GM18951 (cell line): ENCODE data around the gene ALDH1A3.

Source experiments
- POLR2A ChIP-seq: IDR thresholded peaks from 4 replicates; pipeline ENCODE4 v1.6.1; 2011; ENCODE audit warnings: mild to moderate bottlenecking; ENCODE audit not compliant: insufficient read length, insufficient read depth; ENCODE audit errors: extremely low read depth
- in situ Hi-C: fragments of 300-500 bp; cut with MboI; formaldehyde crosslinking; loops from one replicate; pipeline ENCODE4 v1.12.0; 2022; ENCODE audit warnings: low sequenced_read_pairs, mixed read lengths, inconsistent platforms; ENCODE audit not compliant: unreplicated experiment

Gene ALDH1A3

DNA sequence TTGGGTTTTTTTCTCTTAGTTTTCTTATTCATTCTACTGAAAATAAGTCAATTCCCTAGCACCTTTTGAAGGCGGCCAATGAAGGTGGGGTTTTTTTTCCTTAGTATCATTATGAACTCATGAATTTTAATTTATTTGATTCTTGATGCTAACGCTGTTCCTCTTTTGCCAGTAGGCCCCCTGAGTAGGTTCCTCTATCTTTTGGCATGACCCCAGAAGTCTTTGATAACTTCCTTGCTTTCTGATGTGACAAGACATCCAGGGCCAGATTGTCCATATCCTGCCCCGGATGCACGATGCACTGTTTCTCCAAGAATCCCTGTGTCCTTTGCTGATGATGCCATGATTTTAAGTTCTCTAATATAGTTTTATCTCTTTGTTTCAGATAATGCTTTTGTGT is 60.2 kb downstream of the ALDH1A3 start:
- in situ Hi-C loops = no loop called here
- no peak for TF ChIP-seq POLR2A

DNA sequence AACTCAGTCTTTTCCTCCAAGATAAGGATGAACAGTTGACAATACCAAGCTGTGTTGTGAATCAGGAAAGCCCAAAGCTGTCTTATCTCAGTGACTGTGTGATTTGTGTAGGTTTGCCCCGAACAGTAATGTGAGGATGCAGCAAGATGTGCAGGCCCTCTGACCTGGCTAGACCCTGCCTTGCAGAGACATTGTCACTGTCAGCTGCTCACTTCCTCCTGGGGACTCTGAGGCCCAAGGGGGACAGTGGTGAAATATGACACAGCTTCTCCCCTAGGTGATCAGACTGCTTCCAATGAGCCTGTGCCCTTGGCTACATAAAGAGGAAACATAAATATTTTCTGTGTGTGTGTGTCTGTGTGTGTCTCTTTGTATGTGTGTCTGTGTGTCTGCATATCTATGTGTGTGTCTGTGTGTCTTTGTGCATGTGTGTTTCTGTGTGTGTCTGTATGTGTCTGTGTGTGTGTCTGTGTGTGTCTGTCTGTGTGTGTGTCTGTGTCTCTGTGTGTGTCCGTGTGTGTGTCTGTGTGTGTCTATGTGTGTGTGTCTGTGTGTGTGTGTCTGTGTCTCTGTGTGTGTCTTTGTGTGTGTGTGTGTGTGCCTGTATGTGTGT is 61.2 kb downstream of the ALDH1A3 start:
- no peak for TF ChIP-seq POLR2A
- in situ Hi-C loops = no loop called here

DNA sequence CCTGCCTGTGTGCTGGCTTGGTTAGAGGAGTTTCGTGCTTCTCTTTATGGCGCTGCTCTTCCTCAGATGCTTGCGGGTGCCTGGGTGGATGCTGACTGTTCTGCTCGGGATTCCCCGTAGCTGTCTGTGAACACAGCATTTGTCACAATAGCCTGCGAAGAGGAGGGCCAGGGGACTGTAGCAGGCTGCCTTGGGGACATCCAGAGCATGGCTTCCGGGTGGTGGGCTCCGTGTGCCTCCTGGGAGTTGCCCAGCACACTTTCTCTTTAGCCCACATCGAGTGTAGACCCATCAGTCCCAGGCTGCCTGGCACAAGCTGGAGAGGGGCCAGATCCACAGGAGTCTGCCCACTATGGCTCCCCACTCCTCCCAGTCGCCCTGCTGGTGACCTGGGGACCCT is 61.9 kb downstream of the ALDH1A3 start:
- no peak for TF ChIP-seq POLR2A
- in situ Hi-C loops = no loop called here

DNA sequence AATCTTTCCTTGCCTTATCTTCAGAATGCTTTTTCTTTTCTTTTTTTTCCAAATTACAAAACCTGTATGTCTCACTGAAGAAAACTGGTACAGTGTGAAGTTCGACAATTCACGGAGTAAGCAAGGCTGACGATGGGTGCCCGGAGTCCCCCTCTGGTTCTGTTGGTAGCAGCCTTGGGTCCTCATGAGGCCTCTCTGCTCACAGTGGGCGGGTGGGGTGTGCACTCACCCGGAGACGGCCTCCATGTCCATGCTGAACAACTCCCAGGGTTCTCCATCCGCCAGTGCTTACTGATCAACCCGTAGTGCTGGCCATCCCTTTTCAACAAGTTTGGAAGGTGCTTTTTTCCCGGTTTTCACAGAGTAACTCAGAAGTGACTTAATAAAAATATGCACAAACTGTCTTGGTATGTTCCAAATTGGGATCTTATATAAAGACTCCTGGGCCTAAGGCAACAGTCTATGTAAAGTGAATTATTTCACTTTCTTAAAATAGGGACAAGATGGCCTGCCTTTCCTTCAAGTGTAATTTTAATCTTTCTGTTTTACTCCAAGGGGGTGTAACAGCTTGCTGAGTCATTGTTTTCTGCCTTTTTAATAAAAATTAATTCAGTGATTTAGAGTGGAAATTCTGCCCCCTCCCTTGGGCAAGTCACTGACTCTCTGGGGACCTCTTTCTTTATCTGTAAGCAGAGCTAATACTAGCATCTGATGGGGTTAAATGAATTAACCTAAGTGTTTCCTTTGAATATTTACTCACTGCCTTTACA is 63.2 kb downstream of the ALDH1A3 start:
- in situ Hi-C loops = no loop called here

DNA sequence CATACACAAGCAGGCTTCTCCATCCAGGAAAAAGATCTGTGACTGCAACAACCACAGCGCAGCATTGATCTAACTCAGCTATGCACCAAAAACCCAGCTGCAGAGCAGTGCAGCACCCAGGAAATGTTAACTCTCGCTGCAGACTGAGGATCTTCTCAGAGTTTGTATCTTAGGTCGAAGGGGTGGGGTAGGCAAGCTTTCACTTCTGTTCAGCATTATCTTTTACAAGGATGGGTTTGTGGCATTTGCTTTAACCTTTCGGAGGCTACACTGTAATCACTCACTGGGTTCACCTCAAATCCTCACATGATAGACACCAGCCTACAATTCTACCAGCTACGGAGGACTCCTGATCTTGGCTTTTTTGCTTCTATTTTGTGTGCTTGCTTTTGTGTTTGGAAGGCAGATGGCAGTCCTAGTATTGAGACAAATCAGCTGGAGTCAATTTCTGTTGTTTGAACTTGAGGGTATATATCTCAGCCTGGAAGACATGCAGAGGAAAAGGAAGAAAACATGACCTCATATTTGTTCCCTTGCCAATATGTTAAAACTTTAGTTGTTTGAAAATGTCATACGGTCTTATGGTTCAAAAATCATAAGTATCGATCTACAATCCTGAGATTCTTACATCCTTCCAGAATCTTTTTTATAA is 64.7 kb downstream of the ALDH1A3 start:
- no peak for TF ChIP-seq POLR2A
- in situ Hi-C loops = no loop called here

More for the DNA sequence above, 63.2 kb downstream of the ALDH1A3 start:
- no peak for TF ChIP-seq POLR2A

DNA sequence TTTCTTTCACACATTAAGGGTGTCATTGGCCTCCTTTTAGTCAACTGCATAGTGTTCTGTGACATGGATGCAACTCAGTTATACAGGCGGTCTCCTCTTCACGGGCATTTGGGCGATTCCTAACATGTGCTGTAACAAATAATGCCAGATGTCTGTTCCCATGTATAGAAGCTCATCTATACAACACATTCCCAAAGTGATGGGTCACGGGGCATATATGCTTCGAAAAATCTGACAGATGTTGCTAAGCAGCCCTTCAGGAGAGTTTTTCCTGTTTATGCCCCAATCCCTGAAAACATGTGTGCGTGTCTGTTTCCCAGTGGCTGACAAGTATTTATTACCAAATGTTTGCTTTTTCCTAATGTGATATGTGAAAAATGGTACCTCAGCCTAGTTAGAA is 65.4 kb downstream of the ALDH1A3 start:
- in situ Hi-C loops = no loop called here
- TF ChIP-seq POLR2A = no peak

DNA sequence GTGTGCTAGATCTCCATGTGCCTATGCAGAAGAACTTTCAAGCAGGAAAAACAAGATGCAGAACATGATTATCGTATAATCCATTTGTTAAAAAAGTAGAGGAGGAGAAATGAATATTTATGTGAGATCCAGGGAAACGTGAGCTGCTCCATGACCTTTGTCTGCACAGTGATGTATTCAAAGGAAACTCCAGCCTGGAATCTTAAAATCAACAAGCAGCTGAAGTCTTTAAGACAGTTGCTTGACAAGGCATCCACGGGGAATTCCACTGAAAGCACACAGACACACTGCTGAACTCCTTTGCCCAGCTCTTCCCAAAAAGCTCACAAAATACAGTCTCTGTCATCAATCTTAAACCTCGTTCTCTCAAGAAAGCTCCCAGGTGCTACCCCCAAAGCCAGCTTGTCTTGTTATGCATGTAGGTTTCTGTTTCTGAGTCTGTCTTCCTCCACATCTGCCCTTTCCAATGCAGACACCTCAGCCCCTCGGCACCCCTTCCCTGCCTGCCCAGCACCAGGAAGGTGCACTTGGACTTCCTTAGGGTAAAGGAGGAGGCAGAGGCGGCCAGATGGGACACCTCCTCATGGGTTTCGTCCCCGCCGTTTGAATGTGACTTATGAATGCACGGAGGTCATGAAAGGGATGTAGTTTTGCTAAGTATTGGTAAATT is 68.3 kb downstream of the ALDH1A3 start:
- TF ChIP-seq POLR2A = no peak
- in situ Hi-C loops = no loop called here

DNA sequence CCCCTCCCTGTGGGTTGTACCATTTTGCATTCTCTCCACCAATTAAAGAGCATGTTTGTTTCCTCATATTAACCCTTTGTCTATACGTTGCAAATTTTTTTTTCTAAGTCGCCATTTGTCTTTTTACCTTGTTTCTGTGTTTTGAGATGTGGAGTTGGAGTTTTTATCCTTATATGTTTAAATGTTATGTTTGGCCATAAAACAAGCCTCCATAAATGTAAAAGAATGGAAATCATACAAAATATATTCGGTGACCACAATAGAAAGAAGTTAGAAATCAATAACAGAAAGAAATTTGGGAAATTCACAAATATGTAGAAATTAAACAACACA is 68.8 kb downstream of the ALDH1A3 start:
- in situ Hi-C loops = no loop called here
- no peak for TF ChIP-seq POLR2A

DNA sequence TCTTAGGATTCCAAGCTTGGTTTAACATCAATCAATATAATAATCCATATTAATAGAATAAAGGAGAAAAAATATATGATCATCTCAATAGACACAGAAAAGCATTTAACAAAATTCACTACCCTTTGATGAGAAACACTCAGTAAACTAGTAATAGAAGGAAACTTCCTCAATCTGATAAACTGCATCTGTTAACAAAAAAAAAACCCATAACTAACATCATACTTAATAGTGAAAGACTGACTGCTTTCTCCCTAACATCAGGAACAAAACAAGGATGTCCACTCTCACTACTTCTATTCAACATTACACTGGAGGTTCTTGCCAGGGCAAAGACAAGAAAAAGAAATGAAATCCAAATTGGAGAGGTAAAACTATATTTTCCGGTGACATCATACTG is 70.1 kb downstream of the ALDH1A3 start:
- no peak for TF ChIP-seq POLR2A

DNA sequence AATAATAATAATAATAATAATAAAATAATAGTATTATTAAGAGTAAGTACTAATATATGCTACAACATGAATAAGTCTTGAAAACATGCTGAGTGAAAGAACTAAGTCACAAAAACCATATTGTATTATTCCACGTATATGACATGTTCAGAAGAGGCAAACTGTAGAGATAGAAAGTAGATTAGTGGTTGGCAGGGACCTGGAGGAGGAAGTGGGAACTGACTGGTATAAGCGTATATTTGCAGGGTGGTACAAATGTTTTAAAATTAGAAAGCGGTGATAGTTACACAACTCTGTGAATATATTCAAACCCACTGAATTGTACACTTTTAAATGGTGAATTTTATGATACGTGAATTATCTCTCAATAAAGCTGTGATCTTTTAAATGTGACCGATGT is 72.3 kb downstream of the ALDH1A3 start:
- in situ Hi-C loops = no loop called here

More for the DNA sequence above, 70.1 kb downstream of the ALDH1A3 start:
- in situ Hi-C loops = no loop called here

DNA sequence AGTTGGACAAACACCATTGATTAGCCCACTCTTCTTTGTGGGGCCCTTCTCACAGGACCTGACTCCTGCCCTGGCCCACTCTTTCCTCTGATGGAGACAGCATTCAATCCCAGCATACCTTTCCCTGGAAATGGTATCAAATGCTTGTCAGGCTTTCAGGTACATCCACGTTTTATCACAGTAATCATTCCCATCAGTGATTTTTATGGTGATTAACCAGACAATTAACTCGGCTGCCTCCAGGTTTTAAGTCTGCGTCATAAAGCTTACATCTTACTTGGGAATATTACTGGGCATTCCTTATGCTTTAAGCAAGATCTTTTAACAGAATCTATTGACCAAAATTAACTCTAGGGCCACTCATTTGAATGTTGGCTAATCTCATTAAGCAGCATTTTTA is 72.9 kb downstream of the ALDH1A3 start:
- in situ Hi-C loops = no loop called here
- TF ChIP-seq POLR2A = no peak

More for the DNA sequence above, 72.3 kb downstream of the ALDH1A3 start:
- TF ChIP-seq POLR2A = no peak

DNA sequence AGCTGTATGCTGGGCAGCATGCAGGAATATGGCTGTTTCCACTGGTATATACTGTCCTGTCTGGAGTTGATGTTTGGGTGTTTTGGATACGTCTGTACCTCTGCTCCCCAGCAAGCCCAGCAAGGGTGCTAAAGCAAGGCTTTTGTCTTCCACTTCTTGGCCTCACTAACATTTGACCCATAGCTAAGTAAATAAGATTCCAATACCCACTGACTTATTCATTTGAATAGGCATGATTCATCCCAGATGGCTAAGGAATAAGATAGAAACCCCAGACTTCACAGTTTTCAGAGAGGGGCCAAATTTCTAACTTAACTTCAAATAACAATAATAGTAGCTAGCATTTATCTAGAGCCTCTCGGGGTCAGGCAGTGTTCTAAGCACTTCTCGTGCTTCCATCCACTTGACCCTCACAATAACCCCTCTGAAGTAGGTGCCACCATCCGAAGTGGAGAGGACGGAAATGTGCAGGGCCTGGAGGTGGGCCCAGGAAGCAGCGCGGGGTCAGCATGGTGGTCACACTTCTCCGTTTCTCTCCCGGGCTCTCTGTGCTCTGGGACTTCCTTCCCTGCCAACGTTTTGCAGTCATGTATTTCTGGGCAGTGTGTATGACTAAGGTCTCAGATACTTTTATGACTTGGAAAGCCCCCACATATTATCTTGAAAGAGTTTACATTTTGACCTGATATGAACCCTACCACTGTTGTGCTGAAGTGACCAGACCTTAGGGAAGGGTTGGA is 78.9 kb downstream of the ALDH1A3 start:
- in situ Hi-C loops = no loop called here
- TF ChIP-seq POLR2A = no peak

DNA sequence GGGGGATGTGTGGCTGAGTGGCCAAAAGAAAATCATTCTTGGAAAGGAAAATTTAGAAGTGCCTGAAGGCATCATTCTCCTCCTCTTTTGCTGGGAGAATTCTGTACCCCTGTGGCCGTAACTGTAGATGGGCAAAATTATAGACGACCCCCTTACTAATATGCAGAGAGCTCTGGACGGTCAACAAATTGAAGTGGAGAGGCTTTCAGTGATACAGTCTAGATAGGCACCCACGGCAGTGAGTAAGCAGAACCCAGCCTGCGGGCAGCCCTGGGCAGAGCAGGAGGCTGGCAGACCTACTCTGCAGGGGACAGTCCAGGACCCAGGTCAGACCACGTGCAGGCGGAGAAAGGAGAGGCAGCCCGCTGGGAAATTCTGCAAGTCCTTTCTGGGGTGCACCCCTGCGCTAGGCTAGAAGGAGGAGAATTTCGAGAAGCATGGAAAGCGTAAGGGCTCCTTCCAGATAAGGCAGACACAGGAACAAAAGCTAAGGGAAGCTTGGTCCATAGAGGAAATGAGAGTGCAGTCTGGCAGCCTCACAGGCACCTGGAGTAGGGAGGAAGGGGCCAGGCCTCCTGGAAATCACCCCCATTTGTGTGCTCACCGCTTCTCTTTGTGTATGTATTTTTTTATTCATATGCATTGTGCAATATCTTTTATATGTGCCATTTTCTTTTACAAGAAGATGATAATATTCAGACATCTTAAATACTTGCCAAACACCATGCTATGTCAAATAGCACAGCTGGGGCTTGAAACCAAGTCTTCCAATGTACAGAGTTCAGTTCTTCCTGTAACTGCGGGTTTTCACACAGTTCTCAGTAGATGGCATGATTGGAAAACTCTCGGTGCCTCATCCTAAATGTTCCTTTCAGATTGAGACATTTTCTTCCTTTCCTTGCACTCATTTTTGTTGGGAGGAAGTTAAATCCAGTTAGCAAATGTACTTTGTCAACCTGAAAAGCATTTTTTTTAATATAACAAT is 79.7 kb downstream of the ALDH1A3 start:
- no peak for TF ChIP-seq POLR2A
- in situ Hi-C loops = no loop called here
